Peyer's patch (tissue), 4 donors: ENCODE data around the gene GTF3C5.

ENCODE experiments used
- POLR2A ChIP-seq, 2 donors: fragments of 450-650 bp; IDR thresholded peaks; one replicate each; pipeline ENCODE4 v1.5.1; 2017; ENCODE audit warnings: antibody characterized with exemption in 2 of 2, mild to moderate bottlenecking in 2 of 2, moderate library complexity in 2 of 2
- TF ChIP-seq, protein P1 (sequence below), 6 experiments: fragments of 450-650 bp in 4 of 6; fragments of 200-600 bp in 2 of 6; sonication (generic) in 1 of 6; IDR thresholded peaks; one replicate each; pipeline ENCODE4 v1.5.1; 2017 to 2019; ENCODE audit warnings: antibody characterized with exemption in 6 of 6, mild to moderate bottlenecking in 3 of 6, moderate library complexity in 1 of 6

DNA sequence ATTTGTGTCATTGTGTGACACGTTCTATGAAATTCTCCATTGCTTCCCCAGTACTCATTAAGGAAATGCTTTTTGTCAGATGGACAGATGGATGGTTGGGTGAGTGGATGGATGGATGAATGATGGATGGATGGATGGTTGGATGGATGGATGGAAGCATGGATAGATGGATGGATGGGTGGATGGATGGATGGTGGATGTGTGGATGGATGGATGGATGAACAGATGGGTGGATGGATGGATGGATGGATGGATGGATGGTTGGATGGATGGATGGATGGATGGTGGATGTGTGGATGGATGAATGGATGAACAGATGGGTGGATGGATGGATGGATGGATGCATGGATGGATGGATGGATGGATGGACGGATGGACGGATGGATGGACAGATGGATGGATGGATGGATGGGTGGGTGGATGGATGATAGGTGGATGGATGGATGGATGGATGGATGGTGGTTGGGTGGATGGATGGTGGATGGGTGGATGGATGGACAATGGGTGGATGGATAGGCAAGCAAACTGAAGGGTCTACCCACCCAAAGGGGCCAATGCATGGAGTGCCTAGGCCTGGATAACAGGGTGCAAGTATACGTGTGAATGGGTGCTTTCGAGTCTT, 24.0 kb upstream of the GTF3C5 start:
- TF ChIP-seq POLR2A (IDR thresholded peaks at IDR 0.05), result no peak
- TF ChIP-seq, protein P1, sequence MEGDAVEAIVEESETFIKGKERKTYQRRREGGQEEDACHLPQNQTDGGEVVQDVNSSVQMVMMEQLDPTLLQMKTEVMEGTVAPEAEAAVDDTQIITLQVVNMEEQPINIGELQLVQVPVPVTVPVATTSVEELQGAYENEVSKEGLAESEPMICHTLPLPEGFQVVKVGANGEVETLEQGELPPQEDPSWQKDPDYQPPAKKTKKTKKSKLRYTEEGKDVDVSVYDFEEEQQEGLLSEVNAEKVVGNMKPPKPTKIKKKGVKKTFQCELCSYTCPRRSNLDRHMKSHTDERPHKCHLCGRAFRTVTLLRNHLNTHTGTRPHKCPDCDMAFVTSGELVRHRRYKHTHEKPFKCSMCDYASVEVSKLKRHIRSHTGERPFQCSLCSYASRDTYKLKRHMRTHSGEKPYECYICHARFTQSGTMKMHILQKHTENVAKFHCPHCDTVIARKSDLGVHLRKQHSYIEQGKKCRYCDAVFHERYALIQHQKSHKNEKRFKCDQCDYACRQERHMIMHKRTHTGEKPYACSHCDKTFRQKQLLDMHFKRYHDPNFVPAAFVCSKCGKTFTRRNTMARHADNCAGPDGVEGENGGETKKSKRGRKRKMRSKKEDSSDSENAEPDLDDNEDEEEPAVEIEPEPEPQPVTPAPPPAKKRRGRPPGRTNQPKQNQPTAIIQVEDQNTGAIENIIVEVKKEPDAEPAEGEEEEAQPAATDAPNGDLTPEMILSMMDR (IDR thresholded peaks at IDR 0.05), result no peak
